ENCODE data around the gene PDXK.

DNA sequence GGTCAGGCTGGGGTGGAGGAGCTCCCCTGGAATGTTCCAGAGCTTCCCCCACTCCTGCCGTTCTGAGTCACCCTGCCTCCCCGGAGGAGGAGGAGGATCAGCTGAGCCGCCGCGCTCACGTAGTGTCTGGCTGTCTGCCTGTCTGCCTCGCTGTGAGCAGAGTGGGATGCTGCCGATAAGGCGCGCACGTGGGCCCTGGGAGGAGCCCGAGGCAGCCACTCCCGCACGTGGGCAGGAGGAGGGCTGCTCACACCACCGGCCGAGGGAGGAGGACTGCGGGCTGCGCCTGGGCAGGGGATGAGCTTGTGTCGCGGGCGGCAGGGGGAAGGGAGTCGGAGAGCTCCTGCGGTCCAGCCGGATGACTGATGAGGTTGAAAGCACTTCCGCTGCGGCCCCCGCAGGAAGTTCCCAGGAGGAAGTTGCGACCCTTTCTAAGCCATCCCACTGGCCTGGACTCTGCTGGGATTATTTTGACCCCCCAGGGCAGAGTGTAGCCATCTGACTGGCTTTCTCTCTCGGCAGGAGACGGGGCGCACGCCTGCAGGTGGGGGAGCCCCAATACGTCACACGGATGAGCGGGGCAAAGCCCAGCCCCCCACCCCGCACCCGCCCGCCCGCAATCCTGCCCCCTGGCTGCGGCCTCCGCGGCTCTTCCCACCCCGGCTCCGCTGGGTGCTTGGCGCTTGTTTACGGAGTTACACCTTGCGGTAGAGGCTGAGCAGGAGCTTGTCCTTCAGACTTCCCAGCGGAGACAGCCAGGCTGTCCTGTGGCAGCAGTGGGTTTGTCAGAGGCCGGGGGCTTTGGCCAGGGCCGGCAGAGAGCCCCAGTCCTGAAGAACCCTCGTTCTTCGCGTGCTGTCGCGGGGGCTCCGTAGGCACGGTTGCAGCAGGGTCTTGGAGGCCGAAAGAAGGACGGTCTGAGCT is 9.8 kb downstream of the PDXK start:
- TF ChIP-seq, protein P1, sequence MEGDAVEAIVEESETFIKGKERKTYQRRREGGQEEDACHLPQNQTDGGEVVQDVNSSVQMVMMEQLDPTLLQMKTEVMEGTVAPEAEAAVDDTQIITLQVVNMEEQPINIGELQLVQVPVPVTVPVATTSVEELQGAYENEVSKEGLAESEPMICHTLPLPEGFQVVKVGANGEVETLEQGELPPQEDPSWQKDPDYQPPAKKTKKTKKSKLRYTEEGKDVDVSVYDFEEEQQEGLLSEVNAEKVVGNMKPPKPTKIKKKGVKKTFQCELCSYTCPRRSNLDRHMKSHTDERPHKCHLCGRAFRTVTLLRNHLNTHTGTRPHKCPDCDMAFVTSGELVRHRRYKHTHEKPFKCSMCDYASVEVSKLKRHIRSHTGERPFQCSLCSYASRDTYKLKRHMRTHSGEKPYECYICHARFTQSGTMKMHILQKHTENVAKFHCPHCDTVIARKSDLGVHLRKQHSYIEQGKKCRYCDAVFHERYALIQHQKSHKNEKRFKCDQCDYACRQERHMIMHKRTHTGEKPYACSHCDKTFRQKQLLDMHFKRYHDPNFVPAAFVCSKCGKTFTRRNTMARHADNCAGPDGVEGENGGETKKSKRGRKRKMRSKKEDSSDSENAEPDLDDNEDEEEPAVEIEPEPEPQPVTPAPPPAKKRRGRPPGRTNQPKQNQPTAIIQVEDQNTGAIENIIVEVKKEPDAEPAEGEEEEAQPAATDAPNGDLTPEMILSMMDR (IDR thresholded peaks at IDR 0.05; ENCODE audit: poor library complexity, severe bottlenecking): peak; percentile 6
- TF ChIP-seq EZH2 (IDR thresholded peaks at IDR 0.05; ENCODE audit: borderline replicate concordance, insufficient read depth, low read length, poor library complexity, severe bottlenecking) (no peak), POLR2AphosphoS5 (IDR thresholded peaks at IDR 0.05) (peak; percentile 63)
